HG02678 (cell line): ENCODE results near the gene KIAA0513.

Experiments used
- ATAC-seq: cut with Tn5 transposase; IDR thresholded peaks from one replicate; pipeline ENCODE4 v1.9.1; 2021; ENCODE audit warnings: mild to moderate bottlenecking, moderate library complexity; ENCODE audit not compliant: unreplicated experiment

The KIAA0513 gene

DNA sequence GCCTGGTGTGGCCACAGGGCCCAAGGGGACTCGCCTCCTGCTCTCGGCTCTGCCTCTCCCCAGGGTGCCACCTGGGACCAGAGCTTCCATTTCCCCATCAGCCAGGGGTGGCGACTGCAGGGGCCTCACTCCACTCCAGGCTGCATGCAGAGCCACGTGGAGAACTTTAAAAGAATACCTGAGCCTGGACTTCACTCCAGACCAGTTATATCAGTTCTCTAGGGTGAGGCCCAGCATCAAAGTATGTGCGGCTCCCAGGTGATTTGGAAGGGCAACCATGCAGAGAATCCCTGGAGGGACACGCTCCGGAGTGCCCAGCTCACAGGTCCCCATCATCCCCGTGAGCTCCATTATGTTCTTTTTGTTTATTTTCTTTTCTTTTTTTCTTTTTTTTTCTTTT is 39.8 kb downstream of the KIAA0513 start:
- no peak for ATAC-seq

DNA sequence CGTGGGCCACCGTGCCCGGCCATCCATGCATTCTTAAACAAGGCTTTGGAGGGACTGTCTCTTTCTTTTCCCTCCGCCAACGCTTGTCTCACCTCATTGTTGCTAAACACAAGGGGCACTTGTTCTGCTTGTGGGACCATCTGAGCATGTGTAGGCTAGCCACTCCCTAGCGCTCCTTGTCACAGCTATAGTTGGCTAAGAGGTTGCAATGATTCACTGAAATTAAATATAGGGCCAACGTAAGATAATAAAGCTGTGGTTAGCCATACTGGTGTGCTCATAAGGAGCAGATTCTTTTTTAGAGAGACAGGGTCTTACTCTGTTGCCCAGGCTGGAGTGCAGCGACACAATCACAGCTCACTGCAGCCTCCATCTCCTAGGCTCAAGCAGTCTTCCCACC is 41.2 kb downstream of the KIAA0513 start:
- no peak for ATAC-seq

- no peak for ATAC-seq
These were observed 41.6 kb downstream of the KIAA0513 start for GRCh38 chr16:85069171-85069570.

- no peak for ATAC-seq
These were observed 44.7 kb downstream of the KIAA0513 start for GRCh38 chr16:85072076-85072860.

DNA sequence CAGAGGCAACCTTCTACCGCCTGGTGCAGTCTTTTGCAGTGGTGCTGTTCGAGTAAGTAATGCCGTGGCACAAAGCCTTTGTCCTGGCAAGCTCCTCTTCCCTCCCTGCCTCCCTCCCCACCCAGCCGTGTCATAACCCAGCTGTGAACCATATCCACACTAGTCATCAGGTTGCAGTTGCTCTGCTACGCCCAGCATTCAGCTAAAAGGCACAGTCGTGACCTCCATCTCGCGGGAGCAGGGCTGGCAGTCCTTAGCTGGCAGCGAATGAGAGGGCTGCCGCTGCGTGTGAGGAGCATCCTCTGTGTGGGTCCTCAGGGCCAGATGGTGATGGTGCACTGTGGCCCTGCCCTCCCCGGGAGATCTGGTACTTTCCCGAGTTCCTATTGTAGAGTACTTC is 45.4 kb downstream of the KIAA0513 start:
- no peak for ATAC-seq

GRCh38 chr16:85074225-85074914 is 46.8 kb downstream of the KIAA0513 start:
- no peak for ATAC-seq

GRCh38 chr16:85075236-85075924 is 47.8 kb downstream of the KIAA0513 start:
- no peak for ATAC-seq

DNA sequence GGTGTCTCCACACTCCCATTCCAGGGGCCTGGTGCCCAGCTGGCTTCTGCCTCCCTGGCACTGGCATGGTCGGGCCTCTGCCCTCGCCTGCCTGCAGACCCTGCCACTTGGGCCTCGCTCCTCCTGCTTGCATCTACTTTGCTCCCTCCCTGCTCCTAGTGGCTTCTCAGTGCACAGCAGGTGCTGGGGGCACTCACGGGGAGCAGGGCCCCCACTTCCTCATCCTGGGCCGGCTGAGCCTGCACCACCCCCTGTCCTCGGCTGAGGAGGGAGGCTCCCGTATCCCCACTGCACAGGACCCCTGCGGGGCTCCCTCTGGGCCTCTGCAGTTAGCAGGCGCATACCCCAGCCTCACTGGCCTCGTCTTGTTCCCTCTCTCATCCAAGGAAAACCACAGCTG is 49.4 kb downstream of the KIAA0513 start:
- no peak for ATAC-seq

DNA sequence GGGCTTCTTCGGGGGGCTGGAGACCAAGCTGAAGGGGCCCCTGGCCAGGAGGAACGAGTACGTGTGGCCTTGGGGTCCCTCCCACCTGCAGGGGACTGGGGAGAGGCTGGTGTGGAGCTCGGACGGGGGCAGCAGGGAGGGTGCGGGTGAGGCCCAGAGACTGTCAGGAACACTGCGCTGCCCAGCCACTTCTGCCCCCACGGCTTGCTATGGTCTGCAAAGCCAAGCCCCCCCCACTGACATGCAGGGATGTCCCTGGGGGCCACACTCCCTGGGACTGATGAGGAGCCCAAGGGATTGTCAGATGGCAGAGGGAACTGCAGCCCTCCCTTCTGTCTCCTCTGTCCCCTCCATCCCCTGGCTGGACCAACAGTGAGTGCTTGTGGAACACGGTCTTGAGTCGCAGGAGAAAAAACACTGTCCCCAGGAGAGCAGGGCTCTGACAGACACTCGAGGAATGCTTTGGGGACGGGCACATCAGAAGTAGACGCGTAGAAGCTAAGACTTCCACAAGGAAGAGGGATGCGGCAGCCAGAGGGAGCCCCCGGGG is 50.1 kb downstream of the KIAA0513 start:
- ATAC-seq, result no peak

- ATAC-seq, result no peak
These were observed 50.6 kb downstream of the KIAA0513 start for GRCh38 chr16:85078226-85078625.

DNA sequence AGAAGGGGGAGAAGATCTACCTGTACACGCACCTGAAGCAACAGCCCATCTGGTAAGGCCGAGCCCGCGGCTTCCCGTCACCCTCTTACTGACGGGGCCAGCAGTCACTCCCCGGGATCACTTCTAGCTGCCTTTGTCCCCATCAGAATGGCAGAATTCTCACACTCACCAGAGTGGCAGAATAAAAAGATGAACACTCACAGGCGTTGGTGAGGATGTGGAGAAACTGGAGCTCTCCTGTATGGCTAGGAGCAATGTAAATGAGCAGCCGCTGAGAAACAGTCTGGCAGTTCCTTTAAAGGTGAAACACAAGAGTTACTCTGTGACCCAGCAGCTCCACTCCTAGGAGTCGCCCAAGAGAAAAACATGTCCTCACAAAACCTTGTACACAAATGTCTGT is 51.4 kb downstream of the KIAA0513 start:
- no peak for ATAC-seq

DNA sequence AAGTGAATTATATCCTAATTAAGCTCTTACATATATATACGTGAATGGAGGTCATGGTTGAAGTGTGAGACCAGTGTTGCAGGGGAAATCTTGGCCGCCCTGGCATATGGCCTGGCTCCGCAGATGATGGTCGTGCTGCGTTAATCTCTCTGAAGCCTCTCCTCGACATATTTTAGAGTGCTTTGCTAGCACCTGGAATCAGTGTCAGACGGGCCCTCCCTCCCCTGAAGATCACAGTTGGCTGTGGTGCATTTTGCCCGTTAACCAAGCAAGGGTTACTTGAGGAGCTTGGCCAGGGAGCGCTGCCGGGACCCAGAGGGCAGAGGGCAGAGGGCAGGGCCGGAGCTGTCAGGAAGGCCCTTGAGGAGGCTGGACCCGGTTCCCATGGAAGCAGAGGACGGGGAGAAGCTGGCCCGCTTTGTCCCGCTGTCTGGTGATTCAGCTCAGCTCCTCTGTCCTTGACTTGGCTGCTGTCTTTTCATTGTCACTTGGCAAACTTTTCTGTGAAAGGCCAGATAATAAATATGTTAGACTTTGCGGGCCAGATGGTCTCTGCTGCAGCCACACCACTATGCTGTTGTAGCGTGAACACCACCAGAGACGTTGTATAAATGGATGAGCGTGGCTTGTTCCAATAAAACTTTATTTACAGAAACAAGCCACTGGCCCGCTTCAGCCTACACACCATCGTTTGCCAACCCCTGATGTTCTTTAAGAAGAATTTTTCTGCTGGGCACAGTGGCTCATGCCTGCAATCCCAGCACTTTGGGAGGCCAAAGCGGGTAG is 52.4 kb downstream of the KIAA0513 start:
- no peak for ATAC-seq

DNA sequence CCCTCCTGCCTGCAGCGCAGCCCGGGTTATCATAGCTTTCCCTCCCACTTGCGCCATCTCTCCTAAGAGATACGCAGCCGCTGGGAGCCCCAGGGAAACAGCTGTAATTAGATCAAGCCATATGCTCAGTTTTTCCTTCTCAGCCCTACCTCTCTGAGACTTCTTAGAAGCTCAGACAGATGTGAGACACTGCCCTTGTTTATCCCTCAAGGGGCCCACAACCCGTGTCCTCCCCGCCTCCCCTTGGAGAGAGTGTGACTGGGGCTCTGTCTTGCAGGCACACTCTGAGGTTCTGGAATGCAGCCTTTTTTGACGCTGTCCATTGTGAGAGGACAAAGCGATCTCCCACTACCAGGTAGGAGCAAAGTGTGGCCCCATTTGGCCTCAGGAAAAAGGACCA is 53.4 kb downstream of the KIAA0513 start:
- ATAC-seq, result no peak

GRCh38 chr16:85081765-85082164 is 54.2 kb downstream of the KIAA0513 start:
- ATAC-seq, result no peak

- ATAC-seq, result no peak
These were observed 54.8 kb downstream of the KIAA0513 start for GRCh38 chr16:85082173-85083050.

DNA sequence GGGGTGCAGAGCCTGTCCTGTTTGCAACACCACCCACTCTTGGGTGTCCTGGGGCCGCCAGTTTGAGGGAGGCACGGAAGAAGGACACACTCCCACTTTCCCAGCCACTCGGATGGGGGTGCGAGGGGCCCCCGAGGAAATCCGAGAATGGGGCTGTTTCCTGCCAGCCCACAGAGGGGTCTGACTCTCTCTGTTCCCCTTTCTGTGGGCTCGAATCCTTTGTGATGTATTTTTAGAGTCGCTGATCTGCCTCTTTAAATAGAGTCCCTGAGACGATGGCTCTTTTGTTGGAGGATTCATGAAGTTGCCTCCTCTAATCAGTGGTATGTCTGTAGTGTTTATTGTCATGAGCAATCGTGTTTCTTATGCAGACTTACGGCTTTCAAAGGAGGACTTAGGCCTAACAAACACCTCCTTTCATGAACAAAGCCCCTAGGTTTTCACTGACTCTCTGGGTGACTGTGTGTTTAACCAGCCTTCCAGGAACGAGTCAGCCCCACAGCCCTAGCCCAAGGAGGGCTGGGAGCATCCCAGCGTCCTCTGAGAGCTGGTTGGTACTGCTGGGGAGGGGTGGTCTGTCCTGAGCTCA is 55.5 kb downstream of the KIAA0513 start:
- no peak for ATAC-seq

DNA sequence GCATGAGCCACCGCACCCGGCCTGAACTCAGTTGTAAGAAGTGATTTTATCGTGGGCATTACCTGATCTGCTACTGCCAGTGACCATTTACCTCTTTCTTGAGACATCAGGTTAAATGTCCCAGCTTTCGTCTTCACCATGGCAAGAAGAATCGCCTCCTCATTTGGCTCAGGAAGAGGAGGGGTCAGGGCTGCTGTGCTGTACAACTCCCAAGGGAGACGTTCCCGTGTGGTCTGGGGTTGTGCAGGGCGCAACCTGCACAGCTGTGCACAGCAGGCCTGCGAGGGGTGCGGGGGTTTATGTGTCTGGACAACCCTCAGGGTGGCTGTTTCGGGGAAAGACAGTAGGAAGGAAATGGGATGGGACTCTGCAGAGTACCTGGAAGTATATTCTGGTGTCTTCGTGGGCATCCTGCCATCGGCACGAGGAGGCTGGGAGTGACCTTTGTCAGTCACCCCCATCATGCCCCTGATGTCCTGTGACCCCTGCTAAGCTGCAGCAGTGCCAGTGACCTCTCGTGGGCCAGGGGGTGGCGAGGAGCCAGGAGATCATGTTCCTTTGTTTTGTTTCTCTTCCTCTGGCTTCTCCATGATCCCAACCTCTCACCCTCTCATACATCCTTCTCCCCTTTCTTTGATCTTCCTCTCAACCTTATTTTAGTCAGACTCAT is 57.4 kb downstream of the KIAA0513 start:
- ATAC-seq, result no peak

DNA sequence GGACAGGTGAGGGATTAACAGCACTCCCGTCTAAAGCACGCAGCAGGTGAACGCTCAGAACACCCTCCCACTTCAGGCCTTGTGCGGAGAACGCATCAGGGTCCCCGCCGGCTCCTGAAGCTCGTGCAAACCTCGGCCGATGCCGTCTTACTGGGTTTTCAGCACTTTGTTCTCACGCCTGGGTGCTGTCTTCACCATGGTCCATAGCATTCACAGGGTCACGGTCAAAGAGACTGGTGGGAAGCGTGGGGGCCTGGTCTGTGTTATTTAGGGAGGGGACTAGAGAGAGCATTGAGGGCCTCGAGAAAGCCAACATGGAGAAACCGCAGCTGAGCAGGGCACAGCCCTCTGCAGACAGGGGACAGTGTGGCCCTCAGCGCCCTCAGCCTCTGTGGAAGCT is 58.1 kb downstream of the KIAA0513 start:
- no peak for ATAC-seq
